Measurements from ENCODE around the gene CES1.

GRCh38 chr16:55836158-55836611 lies 3.3 kb upstream of the CES1 start:
- TF ChIP-seq POLR2A (IDR thresholded peaks at IDR 0.05) = no peak
- no peak for TF ChIP-seq CTCF (IDR thresholded peaks at IDR 0.05)

All from ovary (tissue), 3 donors.